Endothelial cell of umbilical vein (primary cell): ENCODE measurements around the gene BCL10. TPM values are rescaled to one million over a fixed set of nuclear protein-coding genes. Genes with fewer than 3 reads are reported as not detected.

Experiments used
- BruUV-seq: library from RNA; stranded (reverse); fragments of 400-500 nt; replicated peaks from 2 replicates; lab custom pipeline; 2021; lab: Mats Ljungman, UMichigan
- CTCF ChIA-PET: fragments of 300-600, 350-600 bp; sonication (Branson Sonifier 250); formaldehyde crosslinking; loops from one replicate; lab custom pipeline; 2021; ENCODE audit warnings: antibody characterized with exemption, inconsistent platforms; lab: Charles Lee
- POLR2A ChIA-PET: fragments of 300-600, 350-600 bp; sonication (Branson Sonifier 250); formaldehyde crosslinking; loops from one replicate; lab custom pipeline; 2021; ENCODE audit warnings: antibody characterized with exemption, inconsistent platforms; lab: Charles Lee
- DNase-seq: peaks from one replicate; pipeline ENCODE4 v3.0.0-alpha.2; 2011; ENCODE audit warnings: low read depth, low spot score
- FAIRE-seq: peaks from 2 replicates; lab custom pipeline; 2011; peaks lifted over from hg19 to GRCh38; lab: Jason Lieb, UNC
- H2AFZ ChIP-seq: 2 replicates; pipeline ENCODE4 v1.6.0; 2012; ENCODE audit warnings: low read depth, low read length, control low read depth, inconsistent platforms
- H3K27ac ChIP-seq: 2 replicates; pipeline ENCODE4 v1.5.1; 2011; ENCODE audit warnings: low read depth, mild to moderate bottlenecking, control low read depth, low read length, moderate library complexity; ENCODE audit not compliant: insufficient read depth
- H3K27me3 ChIP-seq, 2 experiments: 2 replicates each; pipeline versions ENCODE4 v1.6.0 to v1.6.1; 2011; ENCODE audit warnings: low read length in 2 of 2, mixed read lengths in 1 of 2; ENCODE audit not compliant: control insufficient read depth in 2 of 2, insufficient read depth in 2 of 2
- H3K36me3 ChIP-seq, 2 experiments: 2 replicates in 1 of 2; 3 replicates in 1 of 2; pipeline ENCODE4 v1.5.1; 2011; ENCODE audit warnings: low read length in 2 of 2, mild to moderate bottlenecking in 1 of 2, moderate library complexity in 1 of 2; ENCODE audit not compliant: control insufficient read depth in 2 of 2, insufficient read depth in 2 of 2; ENCODE audit errors: extremely low read depth in 1 of 2
- H3K4me1 ChIP-seq: 3 replicates; pipeline ENCODE4 v1.5.1; 2011; ENCODE audit warnings: mild to moderate bottlenecking, low read length; ENCODE audit not compliant: control insufficient read depth, insufficient read depth; ENCODE audit errors: extremely low read depth
- H3K4me2 ChIP-seq: 2 replicates; pipeline ENCODE4 v1.6.1; 2011; ENCODE audit warnings: low read length, control low read depth, mixed read lengths; ENCODE audit not compliant: insufficient read depth
- H3K4me3 ChIP-seq, 3 experiments: fragments of 200-600 bp in 1 of 3; sonication (generic), shearing (Covaris generic) in 1 of 3; replicated peaks in 1 of 3; 2 replicates each; pipeline ENCODE4 v1.5.1; 2011 to 2016; ENCODE audit warnings: control low read depth in 3 of 3, low read length in 3 of 3, mild to moderate bottlenecking in 2 of 3, inconsistent platforms in 1 of 3, low read depth in 1 of 3, moderate library complexity in 1 of 3; ENCODE audit not compliant: insufficient read depth in 1 of 3
- H3K79me2 ChIP-seq: 2 replicates; pipeline ENCODE4 v1.6.0; 2012; ENCODE audit warnings: low read length, inconsistent platforms; ENCODE audit not compliant: control insufficient read depth, insufficient read depth
- H3K9ac ChIP-seq: replicated peaks from 2 replicates; pipeline ENCODE3; 2011; ENCODE audit warnings: low read length, control low read depth; ENCODE audit not compliant: insufficient read depth; ENCODE audit errors: extremely low read depth
- H3K9me1 ChIP-seq: replicated peaks from 3 replicates; pipeline ENCODE4 v1.6.0; 2011; ENCODE audit warnings: mild to moderate bottlenecking, low read length; ENCODE audit not compliant: control insufficient read depth, insufficient read depth; ENCODE audit errors: extremely low read depth
- H3K9me3 ChIP-seq: replicated peaks from 2 replicates; pipeline ENCODE4 v1.5.1; 2012; ENCODE audit warnings: low read length, inconsistent platforms; ENCODE audit not compliant: control insufficient read depth, insufficient read depth
- H4K20me1 ChIP-seq: replicated peaks from 2 replicates; pipeline ENCODE3; 2011; ENCODE audit warnings: mild to moderate bottlenecking, low read length; ENCODE audit not compliant: control insufficient read depth, insufficient read depth; ENCODE audit errors: extremely low read depth
- EZH2 ChIP-seq: IDR thresholded peaks from 2 replicates; pipeline ENCODE4 v1.6.1; 2012; ENCODE audit warnings: borderline replicate concordance, low read depth, mild to moderate bottlenecking, moderate library complexity, low read length, inconsistent platforms; ENCODE audit not compliant: severe bottlenecking
- FOS ChIP-seq: IDR thresholded peaks from 2 replicates; pipeline ENCODE4 v1.6.1; 2011; ENCODE audit warnings: mild to moderate bottlenecking, low read length, moderate library complexity, borderline replicate concordance; ENCODE audit not compliant: insufficient read depth
- GATA2 ChIP-seq: IDR thresholded peaks from 2 replicates; pipeline ENCODE4 v1.7.0; 2011; ENCODE audit warnings: low read depth, mild to moderate bottlenecking, moderate library complexity, mixed read lengths, low read length; ENCODE audit not compliant: insufficient read length, insufficient read depth
- JUN ChIP-seq: IDR thresholded peaks from 2 replicates; pipeline ENCODE4 v1.6.1; 2011; ENCODE audit warnings: borderline replicate concordance, low read depth; ENCODE audit not compliant: insufficient read length, insufficient read depth
- MYC ChIP-seq: IDR thresholded peaks from one replicate; pipeline ENCODE4 v1.6.1; 2011; ENCODE audit warnings: mild to moderate bottlenecking, low read depth, low read length
- POLR2A ChIP-seq: IDR thresholded peaks from 2 replicates; pipeline ENCODE4 v1.6.1; 2012; ENCODE audit warnings: low read depth, mild to moderate bottlenecking, control low read depth, low read length
- POLR2AphosphoS5 ChIP-seq: IDR thresholded peaks from 2 replicates; pipeline ENCODE4 v1.6.1; 2012; ENCODE audit warnings: low read depth, mild to moderate bottlenecking, control low read depth, low read length, moderate library complexity; ENCODE audit not compliant: insufficient read depth
- dilution Hi-C: fragments of 300-500 bp; cut with MboI; formaldehyde crosslinking; loops from one replicate; pipeline ENCODE4 v1.15.0; 2019; ENCODE audit warnings: low sequenced_read_pairs; ENCODE audit not compliant: extremely low pct_ligation_motif_present
- intact Hi-C: fragments of 100-400 bp; cut with micrococcal nuclease; formaldehyde crosslinking; loops from one replicate; pipeline ENCODE4 v1.10.0; 2022
- polyA plus RNA-seq, 4 experiments: library from polyadenylated mRNA; depleted of rRNA in 3 of 4; stranded (reverse) in 3 of 4; unstranded in 1 of 4; fragments of >200 nt; gene quantifications; 2 replicates each; pipeline versions ENCODE4 v1.2.1 to v1.2.3, GENCODE V29; 2011 to 2012; ENCODE audit warnings: missing spikeins in 1 of 4
- total RNA-seq: library from RNA; stranded (reverse); gene quantifications from 2 replicates; pipeline ENCODE4 v1.2.3, GENCODE V29; 2021
- TF ChIP-seq, protein P1 (sequence below): IDR thresholded peaks from 2 replicates; pipeline ENCODE4 v1.6.1; 2011; ENCODE audit not compliant: insufficient read depth, insufficient read length
- TF ChIP-seq, protein P2 (sequence below), 2 donors: IDR thresholded peaks; 1 replicate in 1 of 2; 2 replicates in 1 of 2; pipeline ENCODE4 v1.5.1; 2011; ENCODE audit warnings: low read length in 2 of 2, mild to moderate bottlenecking in 2 of 2, moderate library complexity in 2 of 2, control low read depth in 1 of 2, inconsistent platforms in 1 of 2, low read depth in 1 of 2; ENCODE audit not compliant: insufficient read depth in 1 of 2; ENCODE audit errors: extremely low read depth in 1 of 2

BCL10 gene
- total and polyA plus RNA-seq, 2 donors (not counting 3 experiments of a cell fraction or from before 2014, with no cell fraction given), result 16.1 to 78.6 TPM

DNA sequence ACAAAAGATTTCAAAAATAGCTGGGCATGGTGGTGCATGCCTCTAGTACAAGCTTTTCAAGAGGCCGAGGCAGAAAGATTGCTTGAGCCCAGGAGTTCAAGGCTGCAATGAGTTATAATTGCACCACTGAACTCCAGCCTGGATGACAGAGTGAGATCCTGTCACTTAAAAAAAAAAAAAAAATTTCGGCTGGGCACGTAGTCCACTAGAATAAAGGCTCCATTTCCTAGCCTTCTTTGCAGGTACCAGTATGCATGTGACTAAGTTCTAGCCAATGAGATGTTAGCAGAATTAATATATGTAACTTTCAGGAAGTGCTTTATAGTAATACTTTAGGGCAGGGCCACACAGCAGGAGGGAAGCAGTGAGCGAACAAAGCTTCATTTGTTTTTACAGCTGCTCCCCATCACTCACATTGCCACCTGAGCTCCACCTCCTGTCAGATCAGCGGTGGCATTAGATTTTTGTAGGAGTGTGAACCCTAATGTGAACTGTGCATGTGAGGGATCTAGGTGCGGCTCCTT, 46.8 kb downstream of the BCL10 start:
- FAIRE-seq (no peak), DNase-seq (no peak)
- Histone ChIP-seq H3K9me1 (no peaks in the 10 kb centered on the region), H3K4me3 (no peak overlapping the region), H3K27ac (no peak overlapping the region), H3K4me2 (no peak overlapping the region), H3K9me3 (no peaks in the 10 kb centered on the region), H2AFZ (no peak overlapping the region), H3K36me3 (no peaks in the 10 kb centered on the region), H3K9ac (no peak overlapping the region), H3K27me3 (peaks cover 5 to 17% of the 10 kb centered on the region in 2 experiments), H3K4me1 (no peaks in the 10 kb centered on the region), H3K79me2 (no peaks in the 10 kb centered on the region), H4K20me1 (no peaks in the 10 kb centered on the region)
- POLR2A ChIA-PET, result no interaction called here
- TF ChIP-seq POLR2A (no peak), MYC (no peak), GATA2 (no peak), JUN (no peak), FOS (no peak), EZH2 (no peak), POLR2AphosphoS5 (no peak)
- TF ChIP-seq, protein P1, sequence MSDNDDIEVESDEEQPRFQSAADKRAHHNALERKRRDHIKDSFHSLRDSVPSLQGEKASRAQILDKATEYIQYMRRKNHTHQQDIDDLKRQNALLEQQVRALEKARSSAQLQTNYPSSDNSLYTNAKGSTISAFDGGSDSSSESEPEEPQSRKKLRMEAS, result no peak
- TF ChIP-seq, protein P2, sequence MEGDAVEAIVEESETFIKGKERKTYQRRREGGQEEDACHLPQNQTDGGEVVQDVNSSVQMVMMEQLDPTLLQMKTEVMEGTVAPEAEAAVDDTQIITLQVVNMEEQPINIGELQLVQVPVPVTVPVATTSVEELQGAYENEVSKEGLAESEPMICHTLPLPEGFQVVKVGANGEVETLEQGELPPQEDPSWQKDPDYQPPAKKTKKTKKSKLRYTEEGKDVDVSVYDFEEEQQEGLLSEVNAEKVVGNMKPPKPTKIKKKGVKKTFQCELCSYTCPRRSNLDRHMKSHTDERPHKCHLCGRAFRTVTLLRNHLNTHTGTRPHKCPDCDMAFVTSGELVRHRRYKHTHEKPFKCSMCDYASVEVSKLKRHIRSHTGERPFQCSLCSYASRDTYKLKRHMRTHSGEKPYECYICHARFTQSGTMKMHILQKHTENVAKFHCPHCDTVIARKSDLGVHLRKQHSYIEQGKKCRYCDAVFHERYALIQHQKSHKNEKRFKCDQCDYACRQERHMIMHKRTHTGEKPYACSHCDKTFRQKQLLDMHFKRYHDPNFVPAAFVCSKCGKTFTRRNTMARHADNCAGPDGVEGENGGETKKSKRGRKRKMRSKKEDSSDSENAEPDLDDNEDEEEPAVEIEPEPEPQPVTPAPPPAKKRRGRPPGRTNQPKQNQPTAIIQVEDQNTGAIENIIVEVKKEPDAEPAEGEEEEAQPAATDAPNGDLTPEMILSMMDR (IDR thresholded peaks at IDR 0.05; ENCODE audit: extremely low read depth in 1 of 2, insufficient read depth in 1 of 2, low read depth in 1 of 2, low read length in 2 of 2), result no peak
- BruUV-seq, result no TSS peak
- CTCF ChIA-PET, result interaction anchor here (1.0 to 3.0 kb wide), 6 partner anchors 10 to 285 kb away, joined by 5 to 14 read pairs (median 8); no protein-coding TSS in a partner anchor
- intact Hi-C loops, result no loop called here
- dilution Hi-C loops, result no loop called here
